ENCODE data around the gene FBXL14.

DNA sequence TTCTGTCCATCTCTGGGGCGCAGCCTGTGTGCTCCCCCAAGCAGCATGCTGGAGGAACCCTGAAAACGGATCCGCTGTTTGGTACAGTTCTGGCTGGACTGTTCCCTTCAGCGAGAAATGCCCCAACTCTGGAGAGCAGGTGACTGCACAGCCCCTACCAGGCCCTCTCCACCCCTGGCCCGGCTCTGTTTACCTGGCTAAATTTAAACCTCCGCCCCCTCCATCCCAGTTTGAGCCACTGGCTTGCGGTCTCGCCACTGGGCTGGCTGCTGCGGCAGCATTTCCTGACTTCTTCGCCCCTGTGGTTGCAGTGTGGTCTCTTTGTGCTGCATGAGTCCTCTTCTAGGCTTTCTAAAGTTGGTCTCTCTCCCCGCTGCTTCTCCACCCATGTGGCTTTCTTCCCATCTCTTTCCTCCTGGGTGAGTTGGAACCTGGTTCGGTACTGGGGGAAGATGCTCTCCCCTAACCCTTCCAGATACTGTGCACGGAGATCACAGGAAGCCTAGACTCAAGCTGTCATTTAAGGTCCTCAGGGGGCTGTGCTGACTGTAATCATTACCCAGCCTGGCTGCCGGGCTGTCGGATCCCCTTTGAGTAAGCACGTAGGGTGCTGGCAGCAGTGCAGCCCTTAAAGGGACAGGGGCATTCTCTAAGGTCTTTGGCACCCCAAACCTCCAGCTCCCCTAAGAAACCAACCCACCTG is 60.6 kb downstream of the FBXL14 start:
- TF ChIP-seq POLR2A (IDR thresholded peaks at IDR 0.05; ENCODE audit: extremely low read depth, insufficient read length), result no peak
- TF ChIP-seq, protein P1, sequence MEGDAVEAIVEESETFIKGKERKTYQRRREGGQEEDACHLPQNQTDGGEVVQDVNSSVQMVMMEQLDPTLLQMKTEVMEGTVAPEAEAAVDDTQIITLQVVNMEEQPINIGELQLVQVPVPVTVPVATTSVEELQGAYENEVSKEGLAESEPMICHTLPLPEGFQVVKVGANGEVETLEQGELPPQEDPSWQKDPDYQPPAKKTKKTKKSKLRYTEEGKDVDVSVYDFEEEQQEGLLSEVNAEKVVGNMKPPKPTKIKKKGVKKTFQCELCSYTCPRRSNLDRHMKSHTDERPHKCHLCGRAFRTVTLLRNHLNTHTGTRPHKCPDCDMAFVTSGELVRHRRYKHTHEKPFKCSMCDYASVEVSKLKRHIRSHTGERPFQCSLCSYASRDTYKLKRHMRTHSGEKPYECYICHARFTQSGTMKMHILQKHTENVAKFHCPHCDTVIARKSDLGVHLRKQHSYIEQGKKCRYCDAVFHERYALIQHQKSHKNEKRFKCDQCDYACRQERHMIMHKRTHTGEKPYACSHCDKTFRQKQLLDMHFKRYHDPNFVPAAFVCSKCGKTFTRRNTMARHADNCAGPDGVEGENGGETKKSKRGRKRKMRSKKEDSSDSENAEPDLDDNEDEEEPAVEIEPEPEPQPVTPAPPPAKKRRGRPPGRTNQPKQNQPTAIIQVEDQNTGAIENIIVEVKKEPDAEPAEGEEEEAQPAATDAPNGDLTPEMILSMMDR (IDR thresholded peaks at IDR 0.05; ENCODE audit: low read depth, low read length), result no peak
